Non-pigmented ciliary epithelial cell (primary cell): ENCODE data around the gene CHD5.
"Not testable (repeated sequence)": the region's sequence is repeated elsewhere in the genome, so short reads cannot be mapped to it uniquely, and the experiment has no call there.

Source experiments
- DNase-seq: peaks from one replicate; pipeline ENCODE4 v3.0.0-alpha.2; 2010; ENCODE audit warnings: low read depth

Gene CHD5

GRCh38 chr1:6084781-6085495 lies 95.2 kb downstream of the CHD5 start:
- DNase-seq, result no peak

GRCh38 chr1:6083801-6084446 lies 96.2 kb downstream of the CHD5 start:
- DNase-seq, result peak; percentile 3

- no peak for DNase-seq
Measured at GRCh38 chr1:6083385-6083784, 96.7 kb downstream of the CHD5 start.

- no peak for DNase-seq
Measured at GRCh38 chr1:6082430-6082971, 97.6 kb downstream of the CHD5 start.

DNA sequence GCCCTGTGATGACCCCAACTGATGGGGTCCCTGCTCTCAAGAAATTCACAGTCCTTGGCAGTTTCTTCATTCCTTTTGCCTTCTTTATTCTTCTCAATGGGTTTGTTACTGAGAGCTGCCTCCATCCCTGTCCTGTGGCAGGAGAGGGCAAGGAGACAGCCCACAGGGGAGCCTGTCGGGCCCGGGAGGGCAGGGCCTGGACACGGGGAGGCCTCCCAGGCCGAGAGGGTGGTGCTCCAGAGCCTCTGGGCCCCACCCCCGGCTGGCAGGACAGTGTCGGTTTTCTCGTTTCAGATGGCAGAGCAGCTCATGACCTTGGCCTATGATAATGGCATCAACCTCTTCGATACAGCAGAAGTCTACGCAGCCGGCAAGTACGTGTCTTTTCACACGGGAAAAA lies 98.2 kb downstream of the CHD5 start:
- no peak for DNase-seq

GRCh38 chr1:6080469-6080868 lies 99.7 kb downstream of the CHD5 start:
- DNase-seq, result no peak

DNA sequence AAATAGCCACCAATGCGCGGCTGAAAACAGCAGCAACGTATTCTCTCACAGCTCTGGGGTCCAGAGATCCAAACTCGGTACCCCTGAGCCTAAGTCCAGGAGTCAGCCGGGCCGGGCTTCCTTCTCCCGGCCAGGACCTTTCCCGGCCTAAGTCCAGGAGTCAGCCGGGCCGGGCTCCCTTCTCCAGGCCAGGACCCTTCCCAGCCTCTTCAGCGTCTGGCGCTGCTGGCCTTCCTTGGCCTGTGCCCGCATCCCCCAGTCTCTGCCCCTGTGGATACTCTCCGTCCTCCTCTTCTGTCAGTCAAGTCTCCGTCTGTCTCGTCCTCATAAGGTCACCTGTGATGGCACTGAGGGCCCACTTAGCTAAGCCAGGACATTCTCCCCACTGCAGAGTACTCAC lies 102.2 kb downstream of the CHD5 start:
- no peak for DNase-seq

GRCh38 chr1:6077506-6077905 lies 102.6 kb downstream of the CHD5 start:
- no peak for DNase-seq

DNA sequence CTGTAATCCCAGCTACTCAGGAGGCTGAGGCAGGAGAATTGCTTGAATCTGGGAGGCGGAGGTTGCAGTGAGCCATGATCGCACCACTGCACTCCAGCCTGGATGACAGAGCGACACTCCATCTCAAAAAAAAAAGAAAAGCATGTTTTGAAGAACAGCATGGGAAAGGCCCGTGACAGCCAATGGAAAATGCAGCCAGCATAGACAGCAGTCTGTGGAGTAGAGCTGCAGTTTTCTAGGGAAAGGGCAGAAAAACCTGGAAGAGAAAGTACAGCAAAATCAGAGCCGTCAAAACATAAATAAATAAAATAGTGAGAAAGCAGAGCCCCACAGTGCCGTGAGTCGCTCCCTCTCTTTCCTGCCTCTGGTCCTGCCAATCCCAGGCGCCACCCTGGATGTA lies 103.1 kb downstream of the CHD5 start:
- not testable (repeated sequence) for DNase-seq

- DNase-seq, result no peak
Measured at GRCh38 chr1:6075748-6076147, 104.4 kb downstream of the CHD5 start.

GRCh38 chr1:6074192-6074901 lies 105.8 kb downstream of the CHD5 start:
- DNase-seq, result no peak

GRCh38 chr1:6073480-6074053 lies 106.6 kb downstream of the CHD5 start:
- DNase-seq, result no peak

GRCh38 chr1:6072774-6073479 lies 107.2 kb downstream of the CHD5 start:
- no peak for DNase-seq

DNA sequence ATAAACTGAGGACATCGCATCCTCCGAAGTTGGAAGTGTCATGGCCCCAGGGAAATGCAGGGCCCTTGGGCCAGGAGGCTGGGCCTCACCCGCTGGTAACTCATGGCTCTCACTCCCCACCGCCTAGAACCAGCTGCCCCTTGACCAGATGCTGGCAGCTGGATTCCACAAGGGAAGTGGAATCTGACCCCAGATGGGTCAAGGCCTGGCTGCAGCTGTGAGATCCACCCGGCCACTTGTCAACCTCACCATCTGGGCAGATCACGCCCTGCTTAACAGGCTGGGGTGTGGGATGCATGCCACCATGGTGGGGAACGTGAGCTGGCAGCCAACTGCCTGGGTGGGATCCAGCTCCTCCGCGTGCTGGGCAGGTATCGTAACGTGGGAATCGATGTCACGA lies 108.9 kb downstream of the CHD5 start:
- DNase-seq, result no peak

GRCh38 chr1:6070450-6070974 lies 109.6 kb downstream of the CHD5 start:
- DNase-seq, result no peak

DNA sequence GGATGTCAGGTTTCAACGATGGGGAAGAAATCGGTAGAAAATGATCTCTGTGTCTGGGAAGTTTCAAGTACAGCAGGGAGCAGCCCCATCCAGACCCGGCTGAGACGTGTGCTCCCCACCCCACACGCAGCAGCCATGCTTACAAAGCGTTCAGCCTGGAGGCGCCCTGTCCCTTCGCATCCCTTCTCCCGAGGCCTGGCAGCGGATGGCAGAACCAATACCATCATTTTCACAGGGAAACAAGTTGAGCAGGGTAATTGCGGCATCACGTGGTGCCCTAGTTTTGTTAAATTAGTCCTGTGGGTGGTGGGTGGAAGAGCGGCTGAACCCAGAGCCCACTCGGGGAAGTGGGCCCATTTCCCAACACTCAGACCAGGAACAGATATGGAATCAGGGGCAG lies 110.5 kb downstream of the CHD5 start:
- DNase-seq, result no peak

DNA sequence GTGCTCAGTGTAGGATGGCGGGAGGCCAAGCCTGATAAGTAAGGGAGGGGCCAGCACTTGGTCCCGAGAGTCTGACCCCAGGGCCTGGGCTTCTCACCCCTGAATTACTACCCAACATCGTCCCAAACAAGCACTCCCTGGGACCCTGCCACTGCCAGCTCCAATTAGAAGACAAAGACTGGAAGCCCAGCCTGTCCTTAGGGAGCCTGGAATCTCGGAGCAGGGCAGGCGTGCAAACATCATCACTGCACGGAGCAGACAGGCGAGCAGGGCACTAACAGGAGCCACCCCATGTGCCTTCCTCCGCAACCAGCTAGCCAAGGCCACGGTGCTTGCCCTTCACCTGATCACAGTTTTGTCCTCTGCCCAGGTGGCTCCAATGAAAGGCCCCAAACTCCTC lies 111.2 kb downstream of the CHD5 start:
- DNase-seq, result no peak

DNA sequence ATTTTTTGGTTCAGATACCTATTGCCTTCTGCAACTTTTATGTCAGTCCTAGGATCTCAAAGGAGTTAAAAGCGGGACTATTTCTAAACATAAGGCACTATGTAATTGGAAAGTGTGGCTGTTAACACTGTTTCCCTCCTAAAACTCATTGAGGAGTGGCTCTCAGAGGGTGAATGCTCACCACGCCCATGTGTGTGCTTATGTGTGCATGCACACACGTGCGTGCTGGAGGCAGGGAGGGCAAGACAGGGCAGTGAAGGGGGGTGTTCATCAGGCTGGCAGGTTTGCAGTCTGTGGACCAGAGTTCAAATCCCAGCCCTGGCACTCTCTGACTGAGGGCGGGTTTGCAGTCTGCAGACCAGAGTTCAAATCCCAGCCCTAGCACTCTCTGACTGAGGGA lies 112.0 kb downstream of the CHD5 start:
- no peak for DNase-seq

GRCh38 chr1:6066680-6067079 lies 113.4 kb downstream of the CHD5 start:
- DNase-seq, result no peak

GRCh38 chr1:6065093-6065858 lies 114.8 kb downstream of the CHD5 start:
- no peak for DNase-seq

DNA sequence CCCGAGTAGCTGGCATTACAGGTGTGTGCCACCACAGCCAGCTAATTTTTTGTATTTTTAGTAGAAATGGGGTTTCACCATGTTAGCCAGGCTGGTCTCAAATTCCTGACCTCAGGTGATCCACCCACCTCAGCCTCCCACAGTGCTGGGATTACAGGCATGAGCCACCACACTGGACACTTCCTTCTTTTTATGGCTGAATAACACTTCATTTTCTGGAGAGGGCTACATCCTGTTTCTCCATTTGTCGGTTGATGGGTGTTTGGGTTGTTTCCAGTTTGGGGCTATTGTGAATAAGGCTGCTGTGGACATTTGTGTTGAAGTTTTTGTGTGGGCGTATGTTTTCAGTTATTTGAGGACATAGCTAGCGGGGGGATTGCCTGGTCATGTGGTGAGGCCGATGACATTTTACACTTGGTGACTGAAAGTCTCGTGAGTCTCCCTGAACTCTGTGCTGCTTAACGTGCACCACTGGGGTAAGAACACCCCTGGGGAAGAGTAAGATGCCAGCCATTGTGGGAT lies 116.5 kb downstream of the CHD5 start:
- not testable (repeated sequence) for DNase-seq
